Smooth muscle cell (in vitro differentiated cells): ENCODE measurements around the gene FGD6. TPM values are rescaled to one million over a fixed set of nuclear protein-coding genes. Genes with fewer than 3 reads are reported as not detected.
A peak's percentile ranks its signal among the peaks of the same experiment; 100 is the strongest.

Experiments
- DNase-seq: peaks from one replicate; lab custom pipeline; 2025; ENCODE audit not compliant: unreplicated experiment; lab: John Stamatoyannopoulos, UW
- H2AFZ ChIP-seq: fragments of 200-600 bp; sonication (generic); 2 replicates; pipeline ENCODE4 v1.6.0; 2016; ENCODE audit warnings: antibody characterized with exemption, low read depth, mild to moderate bottlenecking
- H3F3A ChIP-seq: fragments of 200-600 bp; sonication (generic); 2 replicates; pipeline ENCODE4 v1.6.0; 2017; ENCODE audit warnings: antibody characterized with exemption, low read depth
- H3K27ac ChIP-seq: fragments of 200-600 bp; sonication (generic); 2 replicates; pipeline ENCODE4 v1.5.1; 2016; ENCODE audit warnings: low read depth, mild to moderate bottlenecking
- H3K27me3 ChIP-seq: fragments of 200-600 bp; sonication (generic); 2 replicates; pipeline ENCODE4 v1.6.1; 2016; ENCODE audit warnings: low read depth, mild to moderate bottlenecking
- H3K36me3 ChIP-seq: fragments of 200-600 bp; sonication (generic); 2 replicates; pipeline ENCODE4 v1.5.1; 2016; ENCODE audit warnings: low read depth
- H3K4me1 ChIP-seq: fragments of 200-600 bp; sonication (generic); 2 replicates; pipeline ENCODE4 v1.5.1; 2016; ENCODE audit warnings: low read depth
- H3K4me2 ChIP-seq: fragments of 200-600 bp; sonication (generic); 2 replicates; pipeline ENCODE4 v1.6.0; 2016; ENCODE audit warnings: mild to moderate bottlenecking
- H3K4me3 ChIP-seq: fragments of 200-600 bp; sonication (generic); 2 replicates; pipeline ENCODE4 v1.5.1; 2016; ENCODE audit warnings: mild to moderate bottlenecking
- H3K79me2 ChIP-seq: fragments of 200-600 bp; sonication (generic); 2 replicates; pipeline ENCODE4 v1.6.0; 2016; ENCODE audit warnings: low read depth, mild to moderate bottlenecking
- H3K9ac ChIP-seq: fragments of 200-600 bp; sonication (generic); 2 replicates; pipeline ENCODE4 v1.6.0; 2016; ENCODE audit warnings: low read depth
- H3K9me3 ChIP-seq: fragments of 200-600 bp; sonication (generic); replicated peaks from 2 replicates; pipeline ENCODE4 v1.5.1; 2016; ENCODE audit warnings: low read depth
- H4K20me1 ChIP-seq: fragments of 200-600 bp; sonication (generic); 2 replicates; pipeline ENCODE4 v1.6.0; 2016; ENCODE audit warnings: low read depth
- WGBS: methylation state at CpG from one replicate; pipeline ENCODE4 v1.1.7; 2016; ENCODE audit warnings: low lambda C conversion rate; 5-methylcytosine and 5-hydroxymethylcytosine counted together
- polyA plus RNA-seq: library from polyadenylated mRNA; unstranded; fragments of >200 nt; fragmentation: Nextera tagmentation; extraction: Ambion mirVana; gene quantifications from 2 replicates; pipeline ENCODE4 v1.2.1, GENCODE V29; 2016
- total RNA-seq: library from RNA; depleted of rRNA; stranded (reverse); fragments of >200 nt; gene quantifications from 2 replicates; pipeline ENCODE4 v1.2.3, GENCODE V29; 2014
- TF ChIP-seq, protein P1 (sequence below): fragments of 200-600 bp; sonication (generic); IDR thresholded peaks from 2 replicates; pipeline ENCODE4 v1.5.1; 2017; ENCODE audit warnings: borderline replicate concordance, mild to moderate bottlenecking, antibody characterized with exemption; ENCODE audit not compliant: insufficient read depth, poor library complexity, severe bottlenecking

Gene FGD6
- total and polyA plus RNA-seq, 2 experiments from 2014 or later: 2.5 to 7.7 TPM

GRCh38 chr12:95231190-95231589 is 13.9 kb upstream of the FGD6 start:
- no peaks in the 10 kb centered on the region for H3K4me1 ChIP-seq
- peaks cover 4% of the 10 kb centered on the region for H3K36me3 ChIP-seq
- peak overlapping the region; percentile 1 for H3K27ac ChIP-seq
- H3K9me3 ChIP-seq: no peaks in the 10 kb centered on the region
- DNase-seq: no peak
- peaks cover 67% of the 10 kb centered on the region for H4K20me1 ChIP-seq
- H3F3A ChIP-seq: no peaks in the 10 kb centered on the region
- H3K27me3 ChIP-seq: no peaks in the 10 kb centered on the region
- TF ChIP-seq, protein P1, sequence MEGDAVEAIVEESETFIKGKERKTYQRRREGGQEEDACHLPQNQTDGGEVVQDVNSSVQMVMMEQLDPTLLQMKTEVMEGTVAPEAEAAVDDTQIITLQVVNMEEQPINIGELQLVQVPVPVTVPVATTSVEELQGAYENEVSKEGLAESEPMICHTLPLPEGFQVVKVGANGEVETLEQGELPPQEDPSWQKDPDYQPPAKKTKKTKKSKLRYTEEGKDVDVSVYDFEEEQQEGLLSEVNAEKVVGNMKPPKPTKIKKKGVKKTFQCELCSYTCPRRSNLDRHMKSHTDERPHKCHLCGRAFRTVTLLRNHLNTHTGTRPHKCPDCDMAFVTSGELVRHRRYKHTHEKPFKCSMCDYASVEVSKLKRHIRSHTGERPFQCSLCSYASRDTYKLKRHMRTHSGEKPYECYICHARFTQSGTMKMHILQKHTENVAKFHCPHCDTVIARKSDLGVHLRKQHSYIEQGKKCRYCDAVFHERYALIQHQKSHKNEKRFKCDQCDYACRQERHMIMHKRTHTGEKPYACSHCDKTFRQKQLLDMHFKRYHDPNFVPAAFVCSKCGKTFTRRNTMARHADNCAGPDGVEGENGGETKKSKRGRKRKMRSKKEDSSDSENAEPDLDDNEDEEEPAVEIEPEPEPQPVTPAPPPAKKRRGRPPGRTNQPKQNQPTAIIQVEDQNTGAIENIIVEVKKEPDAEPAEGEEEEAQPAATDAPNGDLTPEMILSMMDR: no peak
- no peak overlapping the region for H3K4me3 ChIP-seq
- H2AFZ ChIP-seq: no peak overlapping the region
- peaks cover 82% of the 10 kb centered on the region for H3K79me2 ChIP-seq
- no peak overlapping the region for H3K9ac ChIP-seq
- 81% methylated on average over 2 of the region's 2 CpGs for WGBS
- no peak overlapping the region for H3K4me2 ChIP-seq

DNA sequence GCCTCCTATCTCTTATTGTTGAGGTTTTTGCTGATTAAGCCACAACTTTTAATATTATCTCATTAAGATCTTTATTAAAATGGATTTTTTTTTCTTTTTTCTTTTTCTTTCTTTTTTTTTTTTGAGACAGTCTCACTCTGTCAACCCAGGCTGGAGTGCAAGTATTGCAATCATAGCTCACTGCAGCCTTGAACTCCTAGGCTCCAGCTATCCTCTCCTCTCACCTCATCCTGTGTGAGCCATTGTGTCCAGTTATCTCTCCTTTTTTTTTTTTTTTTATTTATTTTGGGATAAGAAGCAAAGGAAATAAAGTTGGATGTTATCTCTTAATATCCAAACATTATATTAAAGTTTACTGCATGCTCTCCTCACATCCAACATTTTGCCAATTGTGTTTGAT is 13.0 kb upstream of the FGD6 start:
- Histone ChIP-seq H3K27me3 (no peaks in the 10 kb centered on the region), H3K4me3 (no peak overlapping the region), H3K79me2 (peaks cover 90% of the 10 kb centered on the region), H3F3A (no peaks in the 10 kb centered on the region), H3K9ac (no peak overlapping the region), H3K4me2 (no peak overlapping the region), H3K4me1 (no peaks in the 10 kb centered on the region), H2AFZ (no peak overlapping the region), H3K27ac (peak overlapping the region; percentile 1), H3K36me3 (peaks cover 4% of the 10 kb centered on the region), H3K9me3 (no peaks in the 10 kb centered on the region), H4K20me1 (peaks cover 73% of the 10 kb centered on the region)
- DNase-seq: no peak
- TF ChIP-seq, protein P1: no peak

DNA sequence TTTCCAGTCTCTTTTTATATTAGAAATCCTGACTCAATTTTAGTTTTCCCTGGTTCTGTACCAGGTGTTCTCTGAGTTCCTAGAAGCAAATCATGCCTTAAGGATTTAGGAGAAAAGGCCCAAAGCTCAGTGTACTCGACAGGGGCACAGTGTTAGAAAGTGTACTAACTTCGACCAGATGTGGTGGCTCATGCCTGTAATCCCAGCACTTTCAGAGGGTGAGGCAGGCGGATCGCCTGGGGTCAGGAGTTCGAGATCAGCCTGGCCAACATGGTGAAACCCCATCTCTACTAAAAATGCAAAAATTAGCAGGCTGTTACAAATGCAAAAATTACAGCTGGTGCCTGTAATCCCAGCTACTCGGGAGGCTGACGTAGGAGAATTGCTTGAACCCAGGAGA is 12.4 kb upstream of the FGD6 start:
- Histone ChIP-seq H3K36me3 (peaks cover 4% of the 10 kb centered on the region), H3K79me2 (peaks cover 96% of the 10 kb centered on the region), H3K4me1 (no peaks in the 10 kb centered on the region), H3K27ac (no peak overlapping the region), H4K20me1 (peaks cover 80% of the 10 kb centered on the region), H2AFZ (no peak overlapping the region), H3K9ac (no peak overlapping the region), H3K4me3 (no peak overlapping the region), H3K27me3 (no peaks in the 10 kb centered on the region), H3F3A (no peaks in the 10 kb centered on the region), H3K4me2 (no peak overlapping the region), H3K9me3 (no peaks in the 10 kb centered on the region)
- TF ChIP-seq, protein P1: no peak
- no peak for DNase-seq
- 85% methylated on average over 7 of the region's 7 CpGs for WGBS

DNA sequence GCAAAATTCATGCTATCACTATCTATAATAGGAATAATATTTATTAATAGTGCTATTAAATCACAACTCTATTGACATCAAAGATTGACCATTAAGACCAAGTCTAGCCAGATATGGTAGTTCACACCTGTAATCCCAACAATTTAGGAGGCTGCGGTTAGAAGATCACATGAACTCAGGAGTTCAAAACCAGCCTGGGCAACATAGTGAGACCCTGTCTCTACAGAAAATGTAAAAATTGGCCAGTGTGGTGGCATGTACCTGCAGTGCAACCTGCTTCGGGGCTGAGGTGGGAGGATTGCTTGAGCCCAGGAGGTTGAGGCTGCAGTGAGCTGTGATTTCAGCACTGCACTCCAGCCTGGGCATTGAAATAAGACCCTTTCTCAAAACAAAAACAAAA is 11.3 kb upstream of the FGD6 start:
- no peak overlapping the region for H3K27ac ChIP-seq
- H3K9me3 ChIP-seq: no peaks in the 10 kb centered on the region
- peaks cover 4% of the 10 kb centered on the region for H3K36me3 ChIP-seq
- H3K4me3 ChIP-seq: no peak overlapping the region
- H2AFZ ChIP-seq: no peak overlapping the region
- peaks cover 98% of the 10 kb centered on the region for H3K79me2 ChIP-seq
- H3K27me3 ChIP-seq: no peaks in the 10 kb centered on the region
- no peak overlapping the region for H3K9ac ChIP-seq
- no peaks in the 10 kb centered on the region for H3F3A ChIP-seq
- H3K4me2 ChIP-seq: no peak overlapping the region
- no peak for DNase-seq
- 90% methylated on average over 2 of the region's 2 CpGs for WGBS
- TF ChIP-seq, protein P1: no peak
- H3K4me1 ChIP-seq: no peaks in the 10 kb centered on the region
- H4K20me1 ChIP-seq: peaks cover 86% of the 10 kb centered on the region
